Sigmoid colon (tissue), 3 donors: Measurements from ENCODE around the gene GTSE1.

Experiments used
- CTCF ChIP-seq, 4 experiments: fragments of 450-650 bp in 3 of 4; fragments of 200-600 bp in 1 of 4; IDR thresholded peaks; one replicate each; pipeline ENCODE4 v1.5.1; 2016 to 2019; ENCODE audit warnings: antibody characterized with exemption in 4 of 4, mild to moderate bottlenecking in 3 of 4, moderate library complexity in 2 of 4
- POLR2A ChIP-seq, 2 donors: fragments of 450-650 bp; IDR thresholded peaks; one replicate each; pipeline ENCODE4 v1.6.1; 2016; ENCODE audit warnings: antibody characterized with exemption in 2 of 2, mild to moderate bottlenecking in 2 of 2, moderate library complexity in 2 of 2

GRCh38 chr22:46370584-46371291, 74.1 kb downstream of the GTSE1 start:
- TF ChIP-seq CTCF (IDR thresholded peaks at IDR 0.05) (no peak), POLR2A (IDR thresholded peaks at IDR 0.05) (no peak)
